ENCODE data around the gene THAP11. TPM values are rescaled to one million over a fixed set of nuclear protein-coding genes. Genes with fewer than 3 reads are reported as not detected.
"Not testable (repeated sequence)": the region's sequence is repeated elsewhere in the genome, so short reads cannot be mapped to it uniquely, and the experiment has no call there.

Gene THAP11
- total RNA-seq, 4 donors from 2014 or later = 24.7 to 44.1 (median 32.7) TPM

DNA sequence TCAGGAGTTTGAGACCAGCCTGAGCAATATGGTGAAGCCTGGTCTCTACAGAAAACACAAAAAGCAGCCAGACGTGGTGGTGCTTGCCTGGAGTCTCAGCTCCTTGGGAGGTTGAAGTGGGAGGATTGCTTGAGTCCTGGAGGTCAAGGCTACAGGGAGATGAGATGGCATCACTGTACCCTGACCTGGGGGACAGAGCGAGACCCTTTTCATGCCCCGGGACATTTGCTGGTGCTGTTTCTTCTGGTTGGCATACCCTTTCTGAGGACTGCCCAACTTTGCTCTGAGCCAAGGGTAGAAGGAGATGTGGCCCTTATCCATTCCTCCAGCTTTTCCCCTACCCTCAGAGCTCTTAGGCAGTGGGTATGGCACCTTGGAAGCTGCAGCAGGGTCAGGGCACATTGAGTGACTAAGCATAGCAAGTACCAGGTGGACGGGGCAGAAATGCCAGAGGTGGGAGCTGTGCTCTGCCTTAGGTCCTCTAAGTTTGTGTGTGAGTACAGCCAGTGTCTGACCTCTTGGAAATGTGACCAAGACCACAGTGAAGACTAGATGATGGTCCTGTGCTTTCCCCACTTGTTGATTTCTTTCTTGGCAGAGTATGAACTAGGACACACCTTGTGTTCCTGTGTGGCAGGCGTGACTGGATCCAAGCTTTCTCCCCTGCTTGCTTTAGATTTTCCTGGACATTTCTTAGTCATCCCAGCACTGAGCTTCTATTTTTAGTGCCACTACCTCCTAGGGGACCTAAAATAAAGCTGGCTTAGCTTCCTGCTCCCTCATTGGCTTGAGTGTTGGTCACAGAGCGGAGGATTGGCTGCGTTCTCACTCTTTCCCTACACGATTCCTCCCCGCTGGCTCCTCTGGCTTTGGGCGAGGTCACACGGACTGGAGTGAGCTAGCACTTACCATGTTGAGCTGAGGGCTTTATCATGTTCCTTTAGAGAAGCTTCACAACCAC, 20.8 kb downstream of the THAP11 start:
- peaks cover 0 to 15% (median 0%) of the 10 kb centered on the region in 4 donors for H3K36me3 ChIP-seq
- no peak for DNase-seq
- peak overlapping the region; percentile 22 to 62 (median 36) for H3K27ac ChIP-seq
- H3K4me1 ChIP-seq = peaks cover 0 to 38% (median 16%) of the 10 kb centered on the region in 4 donors
- in situ Hi-C loops (cut with MboI; ENCODE audit: low pct_ligation_motif_present in 1 of 4, low pct_unique_long_range_greater_than_20kb in 1 of 4, low sequenced_read_pairs in 3 of 4) (no loop called here), intact Hi-C loops (cut with DNase I; ENCODE audit: low total_unique reads) (no loop called here)
- H3K9me3 ChIP-seq = no peaks in the 10 kb centered on the region
- H3K4me3 ChIP-seq = no peak overlapping the region
- 87 to 95% methylated on average over 4 to 11 of the region's 11 CpGs for WGBS, 2 donors (ENCODE audit: low coverage in 1 of 2)
- H3K27me3 ChIP-seq = no peaks in the 10 kb centered on the region
- TF ChIP-seq EP300 (IDR thresholded peaks at IDR 0.05; ENCODE audit: low read depth) = no peak
- TF ChIP-seq, protein P1, sequence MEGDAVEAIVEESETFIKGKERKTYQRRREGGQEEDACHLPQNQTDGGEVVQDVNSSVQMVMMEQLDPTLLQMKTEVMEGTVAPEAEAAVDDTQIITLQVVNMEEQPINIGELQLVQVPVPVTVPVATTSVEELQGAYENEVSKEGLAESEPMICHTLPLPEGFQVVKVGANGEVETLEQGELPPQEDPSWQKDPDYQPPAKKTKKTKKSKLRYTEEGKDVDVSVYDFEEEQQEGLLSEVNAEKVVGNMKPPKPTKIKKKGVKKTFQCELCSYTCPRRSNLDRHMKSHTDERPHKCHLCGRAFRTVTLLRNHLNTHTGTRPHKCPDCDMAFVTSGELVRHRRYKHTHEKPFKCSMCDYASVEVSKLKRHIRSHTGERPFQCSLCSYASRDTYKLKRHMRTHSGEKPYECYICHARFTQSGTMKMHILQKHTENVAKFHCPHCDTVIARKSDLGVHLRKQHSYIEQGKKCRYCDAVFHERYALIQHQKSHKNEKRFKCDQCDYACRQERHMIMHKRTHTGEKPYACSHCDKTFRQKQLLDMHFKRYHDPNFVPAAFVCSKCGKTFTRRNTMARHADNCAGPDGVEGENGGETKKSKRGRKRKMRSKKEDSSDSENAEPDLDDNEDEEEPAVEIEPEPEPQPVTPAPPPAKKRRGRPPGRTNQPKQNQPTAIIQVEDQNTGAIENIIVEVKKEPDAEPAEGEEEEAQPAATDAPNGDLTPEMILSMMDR (IDR thresholded peaks at IDR 0.05) = no peak
- TF ChIP-seq POLR2AphosphoS5 (IDR thresholded peaks at IDR 0.05) = no peak
- TF ChIP-seq POLR2A (IDR thresholded peaks at IDR 0.05) = no peak

DNA sequence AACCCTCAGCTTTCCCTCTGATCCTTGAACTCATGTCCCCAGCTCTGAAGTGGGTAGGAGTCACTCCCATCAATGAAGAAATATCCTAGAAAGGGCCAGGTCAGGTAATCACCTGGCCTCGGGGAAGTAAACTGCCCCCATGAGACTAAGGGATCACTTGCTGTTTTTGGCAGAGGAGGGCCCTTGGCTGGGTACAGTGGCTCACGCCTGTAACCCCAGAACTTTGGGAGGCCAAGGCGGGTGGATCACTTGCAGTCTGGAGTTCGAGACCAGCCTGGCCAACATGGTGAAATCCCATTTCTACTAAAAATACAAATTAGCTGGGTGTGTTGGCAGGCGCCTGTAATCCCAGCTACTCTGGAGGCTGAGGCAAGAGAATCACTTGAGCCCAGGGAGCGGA, 21.9 kb downstream of the THAP11 start:
- Histone ChIP-seq H3K4me1 (peaks cover 0 to 26% (median 5%) of the 10 kb centered on the region in 4 donors), H3K27ac (peak overlapping the region in 3 of 4 donors; percentile 19 to 62 (median 34)), H3K36me3 (peaks cover 0 to 15% (median 4%) of the 10 kb centered on the region in 4 donors)
- DNase-seq; H3K9me3 ChIP-seq; H3K4me3 ChIP-seq; H3K27me3 ChIP-seq; intact Hi-C loops (cut with DNase I; ENCODE audit: low total_unique reads); in situ Hi-C loops (cut with MboI; ENCODE audit: low pct_ligation_motif_present in 1 of 4, low pct_unique_long_range_greater_than_20kb in 1 of 4, low sequenced_read_pairs in 3 of 4): not testable (repeated sequence)
- WGBS, 2 donors (ENCODE audit: low coverage in 1 of 2) = 90 to 94% methylated on average over 2 to 6 of the region's 6 CpGs

DNA sequence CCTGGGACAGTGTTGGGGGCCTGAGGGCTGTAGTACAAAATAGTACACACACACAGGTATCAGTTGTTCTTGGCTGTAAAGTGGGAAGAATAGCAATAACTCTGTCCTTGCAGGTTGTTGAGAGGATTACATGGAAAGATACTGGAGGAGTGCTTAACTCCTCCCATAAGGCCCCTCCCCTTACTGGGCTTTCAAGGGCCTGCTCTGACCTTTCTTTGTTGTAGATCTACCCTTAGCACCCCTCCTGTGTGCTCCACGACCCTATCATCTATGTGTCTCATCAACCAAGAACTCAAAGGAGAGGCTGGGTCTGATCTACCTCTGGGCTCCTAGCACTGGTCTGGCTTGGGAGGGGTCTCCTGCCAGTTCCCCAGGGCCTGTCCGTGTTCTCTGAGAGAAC, 22.5 kb downstream of the THAP11 start:
- 85 to 86% methylated on average over 1 to 2 of the region's 2 CpGs for WGBS, 2 donors (ENCODE audit: low coverage in 1 of 2)
- no peak for DNase-seq
- Histone ChIP-seq H3K36me3 (peaks cover 0 to 15% (median 4%) of the 10 kb centered on the region in 4 donors), H3K9me3 (no peaks in the 10 kb centered on the region), H3K4me1 (peaks cover 0 to 23% (median 5%) of the 10 kb centered on the region in 4 donors), H3K27ac (no peak overlapping the region), H3K4me3 (no peak overlapping the region), H3K27me3 (no peaks in the 10 kb centered on the region)
- intact Hi-C loops (cut with DNase I; ENCODE audit: low total_unique reads) (no loop called here), in situ Hi-C loops (cut with MboI; ENCODE audit: low pct_ligation_motif_present in 1 of 4, low pct_unique_long_range_greater_than_20kb in 1 of 4, low sequenced_read_pairs in 3 of 4) (no loop called here)
- TF ChIP-seq, protein P1 (IDR thresholded peaks at IDR 0.05) = no peak
- no peak for TF ChIP-seq POLR2AphosphoS5 (IDR thresholded peaks at IDR 0.05)
- no peak for TF ChIP-seq POLR2A (IDR thresholded peaks at IDR 0.05)
- TF ChIP-seq EP300 (IDR thresholded peaks at IDR 0.05; ENCODE audit: low read depth) = no peak

DNA sequence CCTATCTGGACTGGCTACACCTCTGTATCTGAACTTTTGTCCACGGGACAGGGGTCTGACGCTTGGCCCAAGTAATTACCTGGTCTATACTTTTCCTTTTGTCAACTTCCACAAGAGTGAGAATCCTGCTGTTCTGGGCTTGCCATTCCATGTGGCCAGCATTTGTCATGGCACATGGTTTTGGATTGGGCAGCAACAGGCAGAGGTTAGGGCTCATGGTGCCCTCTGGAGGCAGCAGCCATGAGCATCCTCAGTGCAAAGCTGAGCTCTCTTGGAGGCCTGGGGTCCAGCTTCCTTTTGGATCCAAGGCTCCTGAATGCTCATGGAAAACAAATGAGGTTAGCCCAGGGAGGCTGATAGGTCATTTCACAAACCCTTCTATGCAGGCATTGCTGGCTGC, 23.2 kb downstream of the THAP11 start:
- H3K27ac ChIP-seq = no peak overlapping the region
- no peak overlapping the region for H3K4me3 ChIP-seq
- H3K36me3 ChIP-seq = peaks cover 0 to 15% (median 4%) of the 10 kb centered on the region in 4 donors
- no peaks in the 10 kb centered on the region for H3K27me3 ChIP-seq
- in situ Hi-C loops (cut with MboI; ENCODE audit: low pct_ligation_motif_present in 1 of 4, low pct_unique_long_range_greater_than_20kb in 1 of 4, low sequenced_read_pairs in 3 of 4) = no loop called here
- WGBS, 2 donors (ENCODE audit: low coverage in 1 of 2) = 100% methylated on average over 2 of the region's 2 CpGs; no CpG with 5 or more reads in 1 of the 2 donors
- DNase-seq = peak; percentile 27
- TF ChIP-seq, protein P1 (IDR thresholded peaks at IDR 0.05) = peak in 4 of 5 experiments; percentile 27 to 55 (median 36)
- TF ChIP-seq POLR2A (IDR thresholded peaks at IDR 0.05) = no peak
- intact Hi-C loops (cut with DNase I; ENCODE audit: low total_unique reads) = no loop called here
- H3K9me3 ChIP-seq = no peaks in the 10 kb centered on the region
- peaks cover 0 to 23% (median 5%) of the 10 kb centered on the region in 4 donors for H3K4me1 ChIP-seq

All from transverse colon (tissue), 4 donors.